Measurements from ENCODE around the gene SLC28A3. TPM values are rescaled to one million over a fixed set of nuclear protein-coding genes. Genes with fewer than 3 reads are reported as not detected.

The SLC28A3 gene
- total RNA-seq, 1 experiment from 2014 or later, result not detected

- ChIA-PET POLR2A (no interaction called here), CTCF (interaction anchor here (1.0 to 1.4 kb wide), 2 partner anchors 12 to 873 kb away, joined by 3 to 4 read pairs; no protein-coding TSS in a partner anchor)
- H3K9me3 Mint-ChIP-seq, result no peaks in the 10 kb centered on the region
- no peaks in the 10 kb centered on the region for H3K36me3 Mint-ChIP-seq
- no peak overlapping the region for H3K4me3 Mint-ChIP-seq
- TF ChIP-seq STAT6 (CRISPR knock-in tag; conservative IDR thresholded peaks at IDR 0.05; ENCODE audit: low read depth), result no peak
- TF ChIP-seq ERG (CRISPR knock-in tag; IDR thresholded peaks at IDR 0.05), result no peak
- TF ChIP-seq ATF6 (CRISPR knock-in tag; IDR thresholded peaks at IDR 0.05), result no peak
- no peak for TF ChIP-seq FOXP4 (CRISPR knock-in tag; IDR thresholded peaks at IDR 0.05)
- TF ChIP-seq CREB1 (CRISPR knock-in tag; IDR thresholded peaks at IDR 0.05), result no peak
- no peak for TF ChIP-seq NR3C1 (CRISPR knock-in tag; conservative IDR thresholded peaks at IDR 0.05; ENCODE audit: low read depth)
- no peak for TF ChIP-seq ZNF219 (CRISPR knock-in tag; IDR thresholded peaks at IDR 0.05; ENCODE audit: borderline replicate concordance)
- no peak for TF ChIP-seq PREB (CRISPR knock-in tag; IDR thresholded peaks at IDR 0.05; ENCODE audit: borderline replicate concordance)
- TF ChIP-seq SP1 (CRISPR knock-in tag; conservative IDR thresholded peaks at IDR 0.05), result no peak
- no peak for TF ChIP-seq RELA (CRISPR knock-in tag; IDR thresholded peaks at IDR 0.05; ENCODE audit: borderline replicate concordance)
- ATAC-seq, result no peak
- H3K27me3 Mint-ChIP-seq (ENCODE audit: low read depth), result no peaks in the 10 kb centered on the region
- peaks cover 8% of the 10 kb centered on the region for H3K4me1 Mint-ChIP-seq
- no peak for DNase-seq (ENCODE audit: low spot score)
- no peak overlapping the region for H3K27ac Mint-ChIP-seq
Measured at GRCh38 chr9:84385386-84386040, 45.0 kb upstream of the SLC28A3 start.

- ATAC-seq (no peak), DNase-seq (ENCODE audit: low spot score) (no peak)
- H3K4me3 Mint-ChIP-seq, result no peak overlapping the region
- TF ChIP-seq ERG (CRISPR knock-in tag; IDR thresholded peaks at IDR 0.05), result no peak
- TF ChIP-seq TCF7 (CRISPR knock-in tag; IDR thresholded peaks at IDR 0.05; ENCODE audit: low read depth), result no peak
- TF ChIP-seq OVOL2 (CRISPR knock-in tag; IDR thresholded peaks at IDR 0.05; ENCODE audit: borderline replicate concordance), result no peak
- no peak for TF ChIP-seq ATF6 (CRISPR knock-in tag; IDR thresholded peaks at IDR 0.05)
- ChIA-PET POLR2A (no interaction called here), CTCF (interaction anchor here (1.4 kb wide), 1 partner anchor 13 kb away, joined by 4 read pairs; no protein-coding TSS in a partner anchor)
- no peaks in the 10 kb centered on the region for H3K9me3 Mint-ChIP-seq
- no peaks in the 10 kb centered on the region for H3K36me3 Mint-ChIP-seq
- no peaks in the 10 kb centered on the region; the same call in 1 of the 2 replicates for H3K27me3 Mint-ChIP-seq (ENCODE audit: low read depth)
- no peak overlapping the region for H3K27ac Mint-ChIP-seq
- no peaks in the 10 kb centered on the region for H3K4me1 Mint-ChIP-seq
Measured at GRCh38 chr9:84384617-84385016, 44.1 kb upstream of the SLC28A3 start.

All from WTC11 (cell line).